ENCODE results near the gene GPR157. TPM values are rescaled to one million over a fixed set of nuclear protein-coding genes. Genes with fewer than 3 reads are reported as not detected.

GPR157 gene
- total and polyA plus RNA-seq, 2 of the 13 experiments (the other 11 are each of a cell fraction or from before 2014, with no cell fraction given) = 10.1 to 19.2 TPM

DNA sequence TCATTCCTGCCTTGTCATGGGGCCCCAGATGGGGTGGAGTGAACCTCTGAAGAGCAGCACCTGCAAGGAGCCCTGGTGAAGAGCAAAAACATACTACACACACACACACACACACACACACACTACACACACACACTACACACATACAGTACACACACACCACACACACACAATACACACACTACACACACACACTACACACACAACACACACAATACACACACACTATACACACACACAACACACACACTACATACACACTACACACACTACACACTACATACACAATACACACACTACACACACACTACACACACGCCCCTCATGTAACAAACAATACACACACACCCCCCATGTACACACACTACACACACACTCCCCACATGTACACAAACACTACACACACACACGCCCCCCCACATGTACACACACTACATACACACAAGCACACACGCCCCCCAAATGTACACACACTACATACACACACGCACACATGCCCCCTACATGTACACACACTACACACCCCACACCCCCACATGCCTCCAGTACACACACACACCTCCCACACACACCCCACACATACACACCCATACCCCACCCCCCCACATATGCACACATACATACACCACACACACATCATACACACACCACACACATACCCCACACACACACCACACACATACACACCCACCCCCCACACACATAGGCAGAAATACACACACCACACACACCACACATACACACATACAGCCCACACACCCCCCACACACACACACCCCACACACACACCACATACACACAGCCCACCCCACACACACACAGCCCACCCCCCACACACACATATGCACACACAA, 68.8 kb downstream of the GPR157 start:
- no peaks in the 10 kb centered on the region for H4K20me1 ChIP-seq (ENCODE audit: insufficient read depth, low read length)
- no peak overlapping the region for H3K4me2 ChIP-seq (ENCODE audit: low read depth, low read length)
- no peaks in the 10 kb centered on the region for H3K9me3 ChIP-seq (ENCODE audit: low read length)
- CTCF ChIA-PET (ENCODE audit: low intra/inter-chr PET ratio, low total read pairs) = no interaction called here
- H3K4me3 ChIP-seq (replicated peaks in 1 of 3; ENCODE audit: insufficient read depth in 1 of 3, low read depth in 2 of 3, low read length in 3 of 3) = no peak overlapping the region
- TF ChIP-seq, protein P1, sequence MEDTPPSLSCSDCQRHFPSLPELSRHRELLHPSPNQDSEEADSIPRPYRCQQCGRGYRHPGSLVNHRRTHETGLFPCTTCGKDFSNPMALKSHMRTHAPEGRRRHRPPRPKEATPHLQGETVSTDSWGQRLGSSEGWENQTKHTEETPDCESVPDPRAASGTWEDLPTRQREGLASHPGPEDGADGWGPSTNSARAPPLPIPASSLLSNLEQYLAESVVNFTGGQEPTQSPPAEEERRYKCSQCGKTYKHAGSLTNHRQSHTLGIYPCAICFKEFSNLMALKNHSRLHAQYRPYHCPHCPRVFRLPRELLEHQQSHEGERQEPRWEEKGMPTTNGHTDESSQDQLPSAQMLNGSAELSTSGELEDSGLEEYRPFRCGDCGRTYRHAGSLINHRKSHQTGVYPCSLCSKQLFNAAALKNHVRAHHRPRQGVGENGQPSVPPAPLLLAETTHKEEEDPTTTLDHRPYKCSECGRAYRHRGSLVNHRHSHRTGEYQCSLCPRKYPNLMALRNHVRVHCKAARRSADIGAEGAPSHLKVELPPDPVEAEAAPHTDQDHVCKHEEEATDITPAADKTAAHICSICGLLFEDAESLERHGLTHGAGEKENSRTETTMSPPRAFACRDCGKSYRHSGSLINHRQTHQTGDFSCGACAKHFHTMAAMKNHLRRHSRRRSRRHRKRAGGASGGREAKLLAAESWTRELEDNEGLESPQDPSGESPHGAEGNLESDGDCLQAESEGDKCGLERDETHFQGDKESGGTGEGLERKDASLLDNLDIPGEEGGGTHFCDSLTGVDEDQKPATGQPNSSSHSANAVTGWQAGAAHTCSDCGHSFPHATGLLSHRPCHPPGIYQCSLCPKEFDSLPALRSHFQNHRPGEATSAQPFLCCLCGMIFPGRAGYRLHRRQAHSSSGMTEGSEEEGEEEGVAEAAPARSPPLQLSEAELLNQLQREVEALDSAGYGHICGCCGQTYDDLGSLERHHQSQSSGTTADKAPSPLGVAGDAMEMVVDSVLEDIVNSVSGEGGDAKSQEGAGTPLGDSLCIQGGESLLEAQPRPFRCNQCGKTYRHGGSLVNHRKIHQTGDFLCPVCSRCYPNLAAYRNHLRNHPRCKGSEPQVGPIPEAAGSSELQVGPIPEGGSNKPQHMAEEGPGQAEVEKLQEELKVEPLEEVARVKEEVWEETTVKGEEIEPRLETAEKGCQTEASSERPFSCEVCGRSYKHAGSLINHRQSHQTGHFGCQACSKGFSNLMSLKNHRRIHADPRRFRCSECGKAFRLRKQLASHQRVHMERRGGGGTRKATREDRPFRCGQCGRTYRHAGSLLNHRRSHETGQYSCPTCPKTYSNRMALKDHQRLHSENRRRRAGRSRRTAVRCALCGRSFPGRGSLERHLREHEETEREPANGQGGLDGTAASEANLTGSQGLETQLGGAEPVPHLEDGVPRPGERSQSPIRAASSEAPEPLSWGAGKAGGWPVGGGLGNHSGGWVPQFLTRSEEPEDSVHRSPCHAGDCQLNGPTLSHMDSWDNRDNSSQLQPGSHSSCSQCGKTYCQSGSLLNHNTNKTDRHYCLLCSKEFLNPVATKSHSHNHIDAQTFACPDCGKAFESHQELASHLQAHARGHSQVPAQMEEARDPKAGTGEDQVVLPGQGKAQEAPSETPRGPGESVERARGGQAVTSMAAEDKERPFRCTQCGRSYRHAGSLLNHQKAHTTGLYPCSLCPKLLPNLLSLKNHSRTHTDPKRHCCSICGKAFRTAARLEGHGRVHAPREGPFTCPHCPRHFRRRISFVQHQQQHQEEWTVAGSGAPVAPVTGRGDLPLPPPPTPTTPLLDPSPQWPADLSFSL (CRISPR knock-in tag; IDR thresholded peaks at IDR 0.05) = peak; percentile 96
- TF ChIP-seq ISL2 (CRISPR knock-in tag; IDR thresholded peaks at IDR 0.05) = no peak
- no peak overlapping the region for H2AFZ ChIP-seq (ENCODE audit: low read length)
- H3K9ac ChIP-seq (ENCODE audit: insufficient read depth, low read depth, low read length) = no peak overlapping the region
- FAIRE-seq = peak; percentile 21
- intact Hi-C loops (cut with micrococcal nuclease; ENCODE audit: unreplicated experiment) = no loop called here
- BruUV-seq (replicated peaks) = no TSS peak
- POLR2A ChIA-PET = interaction anchor here (0.7 kb wide), 1 partner anchor 395 kb away, joined by 3 read pairs; no protein-coding TSS in a partner anchor
- H3K79me2 ChIP-seq (ENCODE audit: insufficient read depth, low read length) = no peaks in the 10 kb centered on the region
- no peaks in the 10 kb centered on the region for H3K36me3 ChIP-seq (replicated peaks in 1 of 2; ENCODE audit: control insufficient read depth in 1 of 2, insufficient read depth in 2 of 2, low read length in 2 of 2)
- no peak for ATAC-seq
- no peak for DNase-seq (ENCODE audit: low spot score)
- 31% methylated on average over 4 of the region's 4 CpGs for WGBS (ENCODE audit: low lambda C conversion rate)
- H3K4me1 ChIP-seq (ENCODE audit: insufficient read depth, low read length) = peaks cover 29% of the 10 kb centered on the region
- no peak overlapping the region for H3K27ac ChIP-seq (ENCODE audit: extremely low read length, insufficient read depth, low read length)
- in situ Hi-C loops (cut with HindIII; ENCODE audit: extremely low pct_ligation_motif_present, low pct_unique_long_range_greater_than_20kb) = no loop called here
- H3K27me3 ChIP-seq (ENCODE audit: control insufficient read depth in 1 of 2, insufficient read depth in 2 of 2, low read length in 2 of 2) = 0 out of 5 replicates have a peak, but pooled peaks cover 0 to 4% of the 10 kb centered on the region in 2 experiments

Data from HepG2 (cell line).